Activated CD8-positive, alpha-beta T cell treated with anti-CD3 and anti-CD28 coated beads, Interleukin-2, amount 10 ng/mL, durations not matched to agents 7 days and 5 days (primary cell): ENCODE results near the gene FAR2. TPM values are rescaled to one million over a fixed set of nuclear protein-coding genes. Genes with fewer than 3 reads are reported as not detected.
"Not testable (repeated sequence)": the region's sequence is repeated elsewhere in the genome, so short reads cannot be mapped to it uniquely, and the experiment has no call there.

Experiments
- ATAC-seq: fragments of 150-1000 bp; cut with Tn5 transposase; one replicate; pipeline ENCODE4 v1.10.0; 2021; ENCODE audit warnings: moderate library complexity
- CTCF ChIA-PET: fragments of 350-600 bp; sonication (Branson Sonifier 250); formaldehyde crosslinking; loops from one replicate; lab custom pipeline; 2021; ENCODE audit warnings: antibody characterized with exemption; lab: Charles Lee
- POLR2A ChIA-PET: fragments of 350-600 bp; sonication (Branson Sonifier 250); formaldehyde crosslinking; loops from one replicate; lab custom pipeline; 2021; ENCODE audit warnings: antibody characterized with exemption; lab: Charles Lee
- DNase-seq: peaks from one replicate; pipeline ENCODE4 v3.0.0-alpha.2; 2020
- H3K27ac Mint-ChIP-seq: one replicate; pipeline ENCODE4 v1.8.0; 2021; ENCODE audit warnings: mild to moderate bottlenecking, mixed read lengths
- H3K27me3 Mint-ChIP-seq: one replicate; pipeline ENCODE4 v1.8.0; 2021; ENCODE audit warnings: low read depth, mixed read lengths
- H3K36me3 Mint-ChIP-seq: one replicate; pipeline ENCODE4 v1.8.0; 2021; ENCODE audit warnings: low read depth, mixed read lengths
- H3K4me1 Mint-ChIP-seq: one replicate; pipeline ENCODE4 v1.8.0; 2021; ENCODE audit warnings: low read depth, mixed read lengths
- H3K4me3 Mint-ChIP-seq: one replicate; pipeline ENCODE4 v1.8.0; 2021; ENCODE audit warnings: mild to moderate bottlenecking, mixed read lengths
- H3K9me3 Mint-ChIP-seq: one replicate; pipeline ENCODE4 v1.8.0; 2022; ENCODE audit warnings: mixed read lengths; ENCODE audit not compliant: insufficient read depth
- total RNA-seq, 2 experiments: library from RNA; stranded (reverse); gene quantifications; one replicate each; pipeline ENCODE4 v1.2.3, GENCODE V29; 2021

FAR2 gene
- total RNA-seq, 2 experiments from 2014 or later, result 16.7 to 20.8 TPM

DNA sequence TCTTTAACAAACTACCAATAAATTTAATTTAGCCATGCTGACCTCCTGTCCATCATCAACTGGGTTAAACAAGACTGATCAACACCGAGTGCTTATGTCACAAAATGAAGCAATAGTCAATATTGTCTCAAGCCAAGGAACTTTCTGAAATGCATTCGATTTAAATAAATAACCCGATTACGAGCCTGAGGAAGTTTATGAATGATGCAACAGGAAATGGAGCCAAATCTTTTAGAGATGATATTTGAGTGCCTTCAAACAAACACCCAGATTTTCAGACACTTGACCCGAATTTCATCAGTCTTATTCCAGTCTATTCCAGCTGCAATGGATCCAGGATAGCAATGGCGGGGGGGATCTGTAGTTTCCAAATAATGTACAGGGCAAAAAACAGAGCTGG lies 27.9 kb downstream of the FAR2 start:
- Mint-ChIP-seq H3K4me1 (no peaks in the 10 kb centered on the region), H3K27me3 (no peaks in the 10 kb centered on the region), H3K36me3 (peaks cover 4% of the 10 kb centered on the region), H3K27ac (no peak overlapping the region), H3K4me3 (no peak overlapping the region), H3K9me3 (no peaks in the 10 kb centered on the region)
- POLR2A ChIA-PET, result no interaction called here
- ATAC-seq, result no peak
- CTCF ChIA-PET, result no interaction called here
- no peak for DNase-seq

DNA sequence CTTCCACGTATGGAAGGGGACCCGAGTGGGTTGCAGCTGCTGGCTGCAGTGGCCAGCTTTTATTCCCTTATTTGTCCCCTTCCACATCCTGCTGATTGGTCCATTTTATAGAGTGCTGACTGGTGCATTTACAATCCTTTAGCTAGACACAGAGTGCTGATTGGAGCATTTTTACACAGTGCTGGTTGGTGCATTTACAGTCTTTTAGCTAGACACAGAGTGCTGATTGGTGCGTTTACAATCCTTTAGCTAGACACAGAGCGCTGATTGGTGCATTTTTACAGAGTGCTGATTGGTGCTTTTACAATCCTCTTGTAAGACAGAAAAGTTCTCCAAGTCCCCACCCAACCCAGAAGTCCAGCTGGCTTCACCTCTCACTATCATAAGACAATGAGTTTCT lies 33.2 kb downstream of the FAR2 start:
- H3K4me3 Mint-ChIP-seq, H3K27ac Mint-ChIP-seq, H3K36me3 Mint-ChIP-seq, H3K9me3 Mint-ChIP-seq, POLR2A ChIA-PET, ATAC-seq, DNase-seq, CTCF ChIA-PET, H3K27me3 Mint-ChIP-seq, H3K4me1 Mint-ChIP-seq: not testable (repeated sequence)

DNA sequence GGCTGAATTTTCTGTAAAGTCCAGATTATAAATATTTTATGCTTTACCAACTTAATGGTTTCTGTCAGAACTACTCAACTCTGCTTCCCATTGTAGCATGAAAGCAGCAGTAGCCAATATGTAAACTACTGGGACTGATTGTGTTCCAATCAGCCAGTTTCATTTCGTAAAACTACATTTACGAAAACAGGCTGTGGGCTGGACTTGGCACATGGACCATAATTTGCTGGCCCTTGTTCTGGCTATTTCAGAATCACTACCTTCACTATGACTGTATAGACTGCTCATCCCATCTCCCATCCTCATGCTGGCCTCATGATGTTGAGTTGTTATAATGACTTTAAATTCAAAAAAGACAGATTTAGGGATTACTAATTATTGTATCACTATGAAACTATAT lies 38.7 kb downstream of the FAR2 start:
- Mint-ChIP-seq H3K9me3 (no peaks in the 10 kb centered on the region), H3K4me3 (no peak overlapping the region), H3K27me3 (no peaks in the 10 kb centered on the region), H3K36me3 (no peaks in the 10 kb centered on the region), H3K27ac (no peak overlapping the region), H3K4me1 (no peaks in the 10 kb centered on the region)
- CTCF ChIA-PET, result no interaction called here
- no peak for DNase-seq
- POLR2A ChIA-PET, result no interaction called here
- no peak for ATAC-seq

DNA sequence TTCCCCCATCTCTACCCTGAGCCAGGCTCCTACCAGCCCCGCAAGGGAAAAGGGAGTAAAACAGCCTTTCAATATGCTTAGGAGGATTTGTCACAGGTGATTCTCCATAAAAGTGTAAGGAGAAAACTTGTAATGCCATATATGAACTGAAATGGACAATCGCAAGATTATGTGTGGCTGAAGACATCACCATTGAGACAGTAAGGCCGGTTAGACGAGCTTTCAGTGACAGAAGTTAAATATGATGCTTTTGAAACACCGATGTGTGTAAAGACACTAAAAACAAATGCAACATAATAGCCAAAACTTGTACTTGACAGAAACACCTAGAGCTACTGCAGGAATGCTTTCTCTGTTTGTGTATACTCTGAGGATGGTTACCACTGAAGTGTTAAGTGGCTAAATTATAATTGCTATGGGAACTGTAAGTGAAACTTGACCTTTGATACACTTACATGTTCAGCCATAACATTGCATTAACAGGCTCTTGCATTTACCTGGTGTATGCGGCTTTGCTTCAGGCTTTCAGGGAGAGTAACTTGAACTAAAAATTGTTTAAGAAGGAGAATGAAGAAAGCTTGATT lies 42.3 kb downstream of the FAR2 start:
- Mint-ChIP-seq H3K27ac (no peak overlapping the region), H3K4me3 (no peak overlapping the region), H3K4me1 (no peaks in the 10 kb centered on the region), H3K27me3 (peaks cover 8% of the 10 kb centered on the region), H3K36me3 (no peaks in the 10 kb centered on the region), H3K9me3 (no peaks in the 10 kb centered on the region)
- no peak for DNase-seq
- ATAC-seq, result no peak
- POLR2A ChIA-PET, result interaction anchor here (0.6 kb wide), 1 partner anchor 105 kb away, joined by 3 read pairs; no protein-coding TSS in a partner anchor
- CTCF ChIA-PET, result no interaction called here

DNA sequence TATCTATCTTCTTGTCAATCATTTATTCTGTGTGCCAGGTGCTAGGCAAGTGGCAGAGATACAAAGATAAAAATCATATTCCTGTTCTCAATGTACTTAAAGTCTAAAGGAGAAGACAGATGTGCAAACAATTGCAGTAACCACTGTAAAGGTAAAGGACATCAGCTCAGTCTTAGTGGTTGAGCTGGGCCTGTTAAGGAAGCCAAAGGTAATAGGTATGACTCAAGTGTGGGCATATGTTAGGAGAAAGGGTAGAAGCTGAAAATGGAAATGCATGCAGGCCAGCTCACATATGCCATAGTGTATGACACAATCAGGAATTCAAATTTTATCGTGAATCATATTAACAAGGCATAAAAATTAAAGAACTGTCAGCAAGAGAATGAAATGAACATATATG lies 49.8 kb downstream of the FAR2 start:
- Mint-ChIP-seq H3K4me3 (no peak overlapping the region), H3K9me3 (no peaks in the 10 kb centered on the region), H3K36me3 (no peaks in the 10 kb centered on the region), H3K27me3 (peaks cover 8% of the 10 kb centered on the region), H3K4me1 (no peaks in the 10 kb centered on the region), H3K27ac (no peak overlapping the region)
- ATAC-seq, result no peak
- no peak for DNase-seq
- CTCF ChIA-PET, result no interaction called here
- POLR2A ChIA-PET, result no interaction called here

- Mint-ChIP-seq H3K36me3 (no peaks in the 10 kb centered on the region), H3K9me3 (no peaks in the 10 kb centered on the region), H3K27me3 (peaks cover 2% of the 10 kb centered on the region), H3K27ac (no peak overlapping the region), H3K4me1 (no peaks in the 10 kb centered on the region), H3K4me3 (no peak overlapping the region)
- ATAC-seq (no peak), DNase-seq (no peak)
- ChIA-PET POLR2A (no interaction called here), CTCF (no interaction called here)
These were observed 51.5 kb downstream of the FAR2 start for GRCh38 chr12:29200586-29200985.

GRCh38 chr12:29201296-29201695 lies 52.2 kb downstream of the FAR2 start:
- DNase-seq (no peak), ATAC-seq (no peak)
- H3K27ac Mint-ChIP-seq, result no peak overlapping the region
- ChIA-PET POLR2A (no interaction called here), CTCF (no interaction called here)
- H3K9me3 Mint-ChIP-seq, result no peaks in the 10 kb centered on the region
- no peaks in the 10 kb centered on the region for H3K27me3 Mint-ChIP-seq
- no peak overlapping the region for H3K4me3 Mint-ChIP-seq
- H3K4me1 Mint-ChIP-seq, result no peaks in the 10 kb centered on the region
- no peaks in the 10 kb centered on the region for H3K36me3 Mint-ChIP-seq

- H3K27me3 Mint-ChIP-seq, result no peaks in the 10 kb centered on the region
- no peak overlapping the region for H3K27ac Mint-ChIP-seq
- H3K4me1 Mint-ChIP-seq, result no peaks in the 10 kb centered on the region
- no peaks in the 10 kb centered on the region for H3K36me3 Mint-ChIP-seq
- ATAC-seq (no peak), DNase-seq (no peak)
- no peak overlapping the region for H3K4me3 Mint-ChIP-seq
- no peaks in the 10 kb centered on the region for H3K9me3 Mint-ChIP-seq
- ChIA-PET CTCF (no interaction called here), POLR2A (no interaction called here)
These were observed 52.7 kb downstream of the FAR2 start for GRCh38 chr12:29201746-29202145.

DNA sequence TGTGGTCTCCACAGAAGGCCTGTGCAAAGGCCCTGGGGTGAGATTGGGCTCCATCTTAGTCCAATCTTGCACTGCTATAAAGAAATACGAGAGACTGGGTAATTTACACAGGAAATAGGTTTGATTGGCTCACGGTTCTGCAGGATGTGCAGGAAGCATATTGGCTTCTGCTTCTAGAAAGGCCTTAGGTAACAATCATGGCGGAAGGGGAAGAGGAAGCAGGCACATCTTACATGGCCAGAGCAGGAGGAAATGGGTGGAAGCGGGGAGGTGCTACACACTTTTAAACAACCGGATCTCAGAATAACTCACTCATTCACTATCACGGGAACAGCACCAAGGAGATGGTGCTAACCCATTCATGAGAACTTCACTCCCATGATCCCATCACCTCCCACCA lies 55.4 kb downstream of the FAR2 start:
- no peaks in the 10 kb centered on the region for H3K4me1 Mint-ChIP-seq
- H3K27me3 Mint-ChIP-seq, result no peaks in the 10 kb centered on the region
- H3K36me3 Mint-ChIP-seq, result no peaks in the 10 kb centered on the region
- no peaks in the 10 kb centered on the region for H3K9me3 Mint-ChIP-seq
- H3K4me3 Mint-ChIP-seq, result no peak overlapping the region
- CTCF ChIA-PET, result no interaction called here
- POLR2A ChIA-PET, result no interaction called here
- ATAC-seq, result no peak
- no peak overlapping the region for H3K27ac Mint-ChIP-seq
- DNase-seq, result no peak

- Mint-ChIP-seq H3K27me3 (no peaks in the 10 kb centered on the region), H3K4me1 (no peaks in the 10 kb centered on the region), H3K9me3 (no peaks in the 10 kb centered on the region), H3K27ac (no peak overlapping the region), H3K4me3 (no peak overlapping the region), H3K36me3 (no peaks in the 10 kb centered on the region)
- no peak for ATAC-seq
- ChIA-PET POLR2A (no interaction called here), CTCF (no interaction called here)
- no peak for DNase-seq
These were observed 58.0 kb downstream of the FAR2 start for GRCh38 chr12:29207120-29207519.

DNA sequence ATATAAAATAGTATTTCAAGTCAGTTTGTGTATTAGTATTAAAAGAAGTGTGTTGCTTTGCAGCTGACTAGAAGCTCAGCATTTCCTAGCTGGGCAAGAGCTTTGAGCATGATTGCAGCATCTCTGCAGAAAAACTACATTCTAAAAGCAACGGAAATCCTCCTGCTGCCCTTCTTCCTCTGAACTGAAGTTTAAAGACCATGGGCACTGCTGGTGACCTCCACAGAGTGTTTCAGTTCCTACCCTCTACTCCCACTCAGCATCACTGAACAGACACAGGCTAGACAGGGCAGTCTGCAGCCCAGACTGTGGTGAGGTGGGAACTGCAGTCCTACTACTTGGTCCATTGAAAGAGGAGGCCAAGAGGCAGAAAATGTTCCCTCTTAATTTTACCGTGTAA lies 59.0 kb downstream of the FAR2 start:
- no peaks in the 10 kb centered on the region for H3K4me1 Mint-ChIP-seq

DNA sequence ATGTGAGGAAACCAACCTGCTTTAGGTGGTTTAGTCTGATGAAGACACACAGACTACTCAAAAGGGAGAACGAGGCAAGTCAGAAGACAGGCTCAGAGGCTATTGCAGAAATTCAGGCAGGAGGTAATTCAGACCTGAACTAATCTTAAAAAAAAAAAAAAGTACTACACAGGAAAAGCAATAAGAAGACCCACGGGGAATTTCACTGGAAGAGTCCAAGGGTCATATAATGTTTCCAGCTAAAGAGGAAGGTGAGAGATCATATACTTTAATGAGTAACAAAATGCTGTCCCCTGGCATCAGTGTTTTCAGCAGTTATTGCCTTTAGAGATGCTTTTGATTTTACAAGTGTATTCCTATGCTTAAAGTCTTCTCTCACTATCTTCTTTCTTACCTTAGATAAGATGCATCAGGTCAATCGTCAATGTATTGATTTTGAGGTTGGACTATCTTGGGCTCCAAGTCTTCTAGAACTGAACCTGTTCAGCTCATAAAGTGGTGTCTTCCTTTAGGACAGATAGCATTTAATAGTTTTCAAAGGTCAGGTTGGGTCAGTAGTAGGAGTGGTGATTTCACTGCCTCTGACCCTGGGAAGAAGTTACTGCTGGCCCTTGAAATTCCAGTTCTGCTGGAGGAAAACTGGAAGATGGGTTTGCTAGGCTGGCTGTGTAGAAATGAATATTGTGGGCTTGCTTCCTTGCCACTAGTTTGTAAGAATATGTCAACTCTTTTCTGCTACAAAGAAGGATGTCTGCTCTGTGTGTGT lies 60.0 kb downstream of the FAR2 start:
- CTCF ChIA-PET, result interaction anchor here (0.9 kb wide), 1 partner anchor 8 kb away, joined by 3 read pairs; no protein-coding TSS in a partner anchor
- H3K4me1 Mint-ChIP-seq, result no peaks in the 10 kb centered on the region
- DNase-seq (no peak), ATAC-seq (no peak)
- H3K36me3 Mint-ChIP-seq, result no peaks in the 10 kb centered on the region
- H3K27ac Mint-ChIP-seq, result no peak overlapping the region
- POLR2A ChIA-PET, result no interaction called here
- H3K9me3 Mint-ChIP-seq, result no peaks in the 10 kb centered on the region
- no peak overlapping the region for H3K4me3 Mint-ChIP-seq
- no peaks in the 10 kb centered on the region for H3K27me3 Mint-ChIP-seq

More for the DNA sequence above, 59.0 kb downstream of the FAR2 start:
- no peaks in the 10 kb centered on the region for H3K9me3 Mint-ChIP-seq
- no peak for ATAC-seq
- CTCF ChIA-PET, result interaction anchor here (0.9 kb wide), 1 partner anchor 9 kb away, joined by 3 read pairs; no protein-coding TSS in a partner anchor
- H3K27ac Mint-ChIP-seq, result no peak overlapping the region
- no peak overlapping the region for H3K4me3 Mint-ChIP-seq
- no peak for DNase-seq
- no peaks in the 10 kb centered on the region for H3K27me3 Mint-ChIP-seq
- POLR2A ChIA-PET, result no interaction called here
- no peaks in the 10 kb centered on the region for H3K36me3 Mint-ChIP-seq
